Measurements from ENCODE around the gene AHRR. TPM values are rescaled to one million over a fixed set of nuclear protein-coding genes. Genes with fewer than 3 reads are reported as not detected.
A peak's percentile ranks its signal among the peaks of the same experiment; 100 is the strongest.
"Not testable (repeated sequence)": the region's sequence is repeated elsewhere in the genome, so short reads cannot be mapped to it uniquely, and the experiment has no call there.

The AHRR gene
- total RNA-seq, 4 donors from 2014 or later: 1.3 to 8.8 (median 1.5) TPM

DNA sequence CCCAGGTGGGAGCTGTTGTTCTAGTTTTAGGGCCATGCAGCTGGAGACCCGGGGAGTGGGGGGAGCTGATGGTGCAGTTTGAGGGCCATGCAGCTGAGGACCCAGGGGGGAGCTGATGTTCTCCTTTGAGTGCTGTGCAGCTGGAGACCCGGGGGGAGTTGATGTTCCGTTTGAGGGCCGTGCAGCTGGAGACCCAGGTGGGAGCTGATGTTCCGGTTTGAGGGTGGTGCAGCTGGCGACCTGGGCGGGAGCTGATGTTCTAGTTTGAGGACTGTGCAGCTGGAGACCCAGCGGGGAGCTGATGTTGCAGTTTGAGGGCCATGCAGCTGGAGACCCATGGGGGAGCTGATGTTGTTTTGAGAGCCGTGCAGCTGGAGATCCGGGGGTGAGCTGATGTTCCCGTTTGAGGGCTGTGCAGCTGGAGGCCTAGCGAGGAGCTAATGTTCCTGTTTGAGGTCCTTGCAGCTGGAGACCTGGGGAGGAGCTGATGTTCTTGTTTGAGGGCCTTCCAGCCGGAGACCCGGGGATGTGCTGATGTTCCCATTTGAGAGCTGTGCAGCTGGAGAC lies 35.4 kb upstream of the AHRR start:
- peak; percentile 16 for DNase-seq
- H3K36me3 ChIP-seq: no peaks in the 10 kb centered on the region
- in situ Hi-C loops (cut with MboI; ENCODE audit: low pct_ligation_motif_present in 1 of 4, low pct_unique_long_range_greater_than_20kb in 1 of 4, low sequenced_read_pairs in 3 of 4): no loop called here
- intact Hi-C loops (cut with DNase I; ENCODE audit: low total_unique reads): no loop called here
- WGBS, 2 donors (ENCODE audit: low coverage in 1 of 2): 86 to 89% methylated on average over 4 to 14 of the region's 14 CpGs
- H3K27me3 ChIP-seq: no peaks in the 10 kb centered on the region
- no peaks in the 10 kb centered on the region for H3K9me3 ChIP-seq
- TF ChIP-seq POLR2A (IDR thresholded peaks at IDR 0.05): no peak
- TF ChIP-seq, protein P1, sequence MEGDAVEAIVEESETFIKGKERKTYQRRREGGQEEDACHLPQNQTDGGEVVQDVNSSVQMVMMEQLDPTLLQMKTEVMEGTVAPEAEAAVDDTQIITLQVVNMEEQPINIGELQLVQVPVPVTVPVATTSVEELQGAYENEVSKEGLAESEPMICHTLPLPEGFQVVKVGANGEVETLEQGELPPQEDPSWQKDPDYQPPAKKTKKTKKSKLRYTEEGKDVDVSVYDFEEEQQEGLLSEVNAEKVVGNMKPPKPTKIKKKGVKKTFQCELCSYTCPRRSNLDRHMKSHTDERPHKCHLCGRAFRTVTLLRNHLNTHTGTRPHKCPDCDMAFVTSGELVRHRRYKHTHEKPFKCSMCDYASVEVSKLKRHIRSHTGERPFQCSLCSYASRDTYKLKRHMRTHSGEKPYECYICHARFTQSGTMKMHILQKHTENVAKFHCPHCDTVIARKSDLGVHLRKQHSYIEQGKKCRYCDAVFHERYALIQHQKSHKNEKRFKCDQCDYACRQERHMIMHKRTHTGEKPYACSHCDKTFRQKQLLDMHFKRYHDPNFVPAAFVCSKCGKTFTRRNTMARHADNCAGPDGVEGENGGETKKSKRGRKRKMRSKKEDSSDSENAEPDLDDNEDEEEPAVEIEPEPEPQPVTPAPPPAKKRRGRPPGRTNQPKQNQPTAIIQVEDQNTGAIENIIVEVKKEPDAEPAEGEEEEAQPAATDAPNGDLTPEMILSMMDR (IDR thresholded peaks at IDR 0.05): no peak
- no peak for TF ChIP-seq EP300 (IDR thresholded peaks at IDR 0.05; ENCODE audit: low read depth)
- TF ChIP-seq POLR2AphosphoS5 (IDR thresholded peaks at IDR 0.05): no peak
- H3K4me1 ChIP-seq: peaks cover 0 to 16% (median 6%) of the 10 kb centered on the region in 4 donors
- H3K27ac ChIP-seq: no peak overlapping the region
- no peak overlapping the region for H3K4me3 ChIP-seq

DNA sequence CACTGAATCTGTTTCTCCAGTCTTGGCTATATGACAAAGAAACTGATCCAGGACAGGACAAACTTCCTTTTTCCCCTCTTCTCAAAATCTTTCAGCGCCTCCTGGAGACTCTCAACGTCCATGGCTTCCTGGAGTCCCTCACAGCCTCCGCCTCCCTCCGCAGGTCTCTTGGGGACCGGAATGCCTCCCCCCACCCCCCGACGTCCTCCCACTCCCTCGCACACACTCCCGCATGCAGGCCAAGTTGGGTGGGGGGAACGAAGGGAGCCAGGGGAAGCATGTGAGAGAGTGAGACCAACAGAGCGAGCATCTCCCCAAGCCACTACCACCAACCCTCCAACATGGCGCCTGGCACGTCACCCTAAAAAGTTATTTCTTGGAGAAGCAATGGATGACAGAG lies 31.3 kb upstream of the AHRR start:
- in situ Hi-C loops (cut with MboI; ENCODE audit: low pct_ligation_motif_present in 1 of 4, low pct_unique_long_range_greater_than_20kb in 1 of 4, low sequenced_read_pairs in 3 of 4); DNase-seq: not testable (repeated sequence)
- WGBS, 2 donors (ENCODE audit: low coverage in 1 of 2): 74 to 93% methylated on average over 5 to 13 of the region's 13 CpGs

DNA sequence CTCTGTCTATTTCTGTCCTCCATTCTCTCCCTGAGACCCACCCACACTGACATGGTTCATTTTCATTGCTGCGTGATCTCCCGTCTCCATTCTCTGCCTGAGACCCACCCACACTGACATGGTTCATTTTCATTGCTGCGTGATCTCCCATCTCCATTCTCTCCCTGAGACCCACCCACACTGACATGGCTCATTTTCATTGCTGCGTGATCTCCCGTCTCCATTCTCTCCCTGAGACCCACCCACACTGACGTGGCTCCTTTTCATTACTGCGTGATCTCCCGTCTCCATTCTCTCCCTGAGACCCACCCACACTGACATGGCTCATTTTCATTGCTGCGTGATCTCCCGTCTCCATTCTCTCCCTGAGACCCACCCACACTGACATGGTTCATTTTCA lies 30.2 kb upstream of the AHRR start:
- H3K27me3 ChIP-seq; intact Hi-C loops (cut with DNase I; ENCODE audit: low total_unique reads); H3K4me3 ChIP-seq; H3K36me3 ChIP-seq; H3K9me3 ChIP-seq; H3K27ac ChIP-seq; in situ Hi-C loops (cut with MboI; ENCODE audit: low pct_ligation_motif_present in 1 of 4, low pct_unique_long_range_greater_than_20kb in 1 of 4, low sequenced_read_pairs in 3 of 4); DNase-seq: not testable (repeated sequence)
- 92 to 93% methylated on average over 4 to 10 of the region's 10 CpGs for WGBS, 2 donors (ENCODE audit: low coverage in 1 of 2)
- H3K4me1 ChIP-seq: peaks cover 0 to 16% (median 6%) of the 10 kb centered on the region in 4 donors

More for the DNA sequence above, 31.3 kb upstream of the AHRR start:
- peaks cover 0 to 16% (median 6%) of the 10 kb centered on the region in 4 donors for H3K4me1 ChIP-seq
- H3K9me3 ChIP-seq; H3K27ac ChIP-seq; H3K36me3 ChIP-seq; H3K4me3 ChIP-seq; intact Hi-C loops (cut with DNase I; ENCODE audit: low total_unique reads); H3K27me3 ChIP-seq: not testable (repeated sequence)

DNA sequence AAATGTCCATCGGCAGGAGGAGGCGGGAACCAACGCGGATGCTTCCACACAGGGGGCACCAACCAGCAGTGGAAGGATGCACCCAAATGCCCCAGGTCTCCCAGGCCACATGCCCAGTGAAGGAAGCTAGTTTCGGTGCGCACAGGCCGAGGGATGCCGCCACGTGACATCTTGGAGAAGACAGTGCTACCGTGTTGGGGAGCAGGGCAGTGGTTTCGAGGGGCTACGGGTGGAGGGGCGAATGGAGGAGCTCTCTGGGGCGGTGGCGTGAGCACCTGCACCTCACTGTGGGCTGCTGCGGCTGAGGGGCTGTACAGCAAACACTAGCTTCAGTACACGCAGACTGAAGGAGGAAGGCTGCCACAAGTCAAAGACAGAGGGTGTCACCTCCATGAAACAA lies 26.7 kb upstream of the AHRR start:
- H3K27me3 ChIP-seq; H3K9me3 ChIP-seq; DNase-seq; H3K4me3 ChIP-seq; intact Hi-C loops (cut with DNase I; ENCODE audit: low total_unique reads); H3K27ac ChIP-seq; in situ Hi-C loops (cut with MboI; ENCODE audit: low pct_ligation_motif_present in 1 of 4, low pct_unique_long_range_greater_than_20kb in 1 of 4, low sequenced_read_pairs in 3 of 4); H3K36me3 ChIP-seq; H3K4me1 ChIP-seq: not testable (repeated sequence)
- WGBS, 2 donors (ENCODE audit: low coverage in 1 of 2): 96 to 97% methylated on average over 4 to 17 of the region's 17 CpGs

DNA sequence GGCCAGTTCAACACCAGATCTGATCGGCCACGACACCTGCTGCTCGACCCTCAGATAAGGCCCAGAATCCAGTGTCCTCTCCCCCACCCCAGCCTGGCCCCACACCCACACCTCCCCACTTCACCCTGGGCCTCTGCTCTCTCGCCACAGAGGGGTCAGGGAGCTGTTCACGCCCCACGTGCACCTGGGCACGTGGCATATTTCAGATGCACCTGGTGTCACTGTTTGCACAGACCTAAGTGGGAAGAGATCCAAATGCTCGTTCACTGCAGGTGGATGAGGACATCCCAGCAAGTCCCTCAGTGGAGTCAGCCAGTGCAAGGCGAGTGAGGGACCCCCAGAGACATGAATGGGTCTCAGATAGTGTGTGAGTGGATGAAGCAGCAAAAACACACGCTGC lies 25.3 kb upstream of the AHRR start:
- intact Hi-C loops (cut with DNase I; ENCODE audit: low total_unique reads); H3K27me3 ChIP-seq; H3K36me3 ChIP-seq; H3K4me1 ChIP-seq; DNase-seq; H3K9me3 ChIP-seq; H3K27ac ChIP-seq; in situ Hi-C loops (cut with MboI; ENCODE audit: low pct_ligation_motif_present in 1 of 4, low pct_unique_long_range_greater_than_20kb in 1 of 4, low sequenced_read_pairs in 3 of 4); H3K4me3 ChIP-seq: not testable (repeated sequence)
- 63 to 67% methylated on average over 4 to 10 of the region's 10 CpGs for WGBS, 2 donors (ENCODE audit: low coverage in 1 of 2)

GRCh38 chr5:296954-297353 lies 24.6 kb upstream of the AHRR start:
- 76 to 77% methylated on average over 6 to 9 of the region's 16 CpGs for WGBS, 2 donors (ENCODE audit: low coverage in 1 of 2)
- intact Hi-C loops (cut with DNase I; ENCODE audit: low total_unique reads); H3K9me3 ChIP-seq; H3K4me3 ChIP-seq; H3K27me3 ChIP-seq; in situ Hi-C loops (cut with MboI; ENCODE audit: low pct_ligation_motif_present in 1 of 4, low pct_unique_long_range_greater_than_20kb in 1 of 4, low sequenced_read_pairs in 3 of 4); H3K36me3 ChIP-seq; H3K27ac ChIP-seq; DNase-seq: not testable (repeated sequence)
- peaks cover 0 to 10% (median 2%) of the 10 kb centered on the region in 4 donors for H3K4me1 ChIP-seq

- H3K27ac ChIP-seq; H3K9me3 ChIP-seq; in situ Hi-C loops (cut with MboI; ENCODE audit: low pct_ligation_motif_present in 1 of 4, low pct_unique_long_range_greater_than_20kb in 1 of 4, low sequenced_read_pairs in 3 of 4); intact Hi-C loops (cut with DNase I; ENCODE audit: low total_unique reads); H3K27me3 ChIP-seq; DNase-seq; H3K4me3 ChIP-seq; H3K36me3 ChIP-seq: not testable (repeated sequence)
- peaks cover 0 to 10% (median 5%) of the 10 kb centered on the region in 4 donors for H3K4me1 ChIP-seq
- 58 to 75% methylated on average over 1 to 6 of the region's 6 CpGs for WGBS, 2 donors (ENCODE audit: low coverage in 1 of 2)
These were observed 24.1 kb upstream of the AHRR start for GRCh38 chr5:297448-297847.

DNA sequence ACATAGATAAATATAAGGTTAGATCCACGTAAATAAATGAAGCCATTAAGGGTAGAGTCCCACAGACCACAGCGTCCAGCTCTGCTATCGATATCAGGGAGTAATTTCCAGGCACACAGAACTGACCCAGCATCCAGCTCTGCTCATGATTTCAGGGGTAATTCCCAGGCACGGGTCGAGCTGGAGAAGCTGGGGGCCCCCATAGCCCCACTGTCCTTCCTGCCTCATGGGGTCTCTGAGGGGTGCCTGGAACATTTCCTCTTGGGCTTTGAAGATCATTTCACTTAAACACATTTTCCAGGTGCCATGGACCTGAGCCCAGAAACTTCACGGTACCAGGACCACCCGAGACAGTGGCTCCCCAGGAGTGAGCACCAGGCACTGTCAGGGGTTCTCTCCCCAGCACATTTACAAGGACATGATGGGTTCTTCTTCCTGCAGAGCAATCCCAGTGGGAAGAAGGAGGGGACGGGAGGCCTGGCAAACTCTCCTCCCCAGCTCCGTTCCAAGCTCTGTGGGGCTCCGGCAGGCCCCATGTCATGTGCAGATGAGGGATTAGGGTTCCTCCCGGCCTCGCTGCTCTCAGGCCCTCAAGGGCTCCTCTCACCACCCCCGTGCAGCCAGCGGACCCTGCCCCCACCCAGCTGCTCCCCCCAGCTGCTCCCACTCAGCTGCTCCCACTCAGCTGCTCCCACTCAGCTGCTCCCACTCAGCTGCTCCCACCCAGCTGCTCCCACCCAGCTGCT lies 23.4 kb upstream of the AHRR start:
- 81 to 90% methylated on average over 3 to 13 of the region's 14 CpGs for WGBS, 2 donors (ENCODE audit: low coverage in 1 of 2)
- H3K4me3 ChIP-seq; H3K27me3 ChIP-seq; H3K36me3 ChIP-seq; intact Hi-C loops (cut with DNase I; ENCODE audit: low total_unique reads); H3K9me3 ChIP-seq; DNase-seq; H3K27ac ChIP-seq; in situ Hi-C loops (cut with MboI; ENCODE audit: low pct_ligation_motif_present in 1 of 4, low pct_unique_long_range_greater_than_20kb in 1 of 4, low sequenced_read_pairs in 3 of 4): not testable (repeated sequence)
- peaks cover 0 to 14% (median 9%) of the 10 kb centered on the region in 4 donors for H3K4me1 ChIP-seq

Data from transverse colon (tissue), 4 donors.